Sciatic nerve (tissue), 2 donors: ENCODE measurements around the gene HADH. TPM values are rescaled to one million over a fixed set of nuclear protein-coding genes. Genes with fewer than 3 reads are reported as not detected.

Experiments
- ATAC-seq: fragments of 200-7000 bp; cut with Tn5 transposase; one replicate; pipeline ENCODE4 v1.9.1; 2020; ENCODE audit warnings: mild to moderate bottlenecking, moderate library complexity
- DNase-seq: peaks from one replicate; pipeline ENCODE4 v3.0.0-alpha.2; 2020; ENCODE audit warnings: low spot score
- intact Hi-C: fragments of 100-400 bp; cut with DNase I; formaldehyde crosslinking; loops from one replicate; pipeline ENCODE4 v1.14.2; 2022
- total RNA-seq: library from RNA; stranded (reverse); fragmentation: NEBNext Ultra II Directional; extraction: Animal tissue kit (Norgen Biotek cat#: 25700); gene quantifications from one replicate; pipeline ENCODE4 v1.2.1, GENCODE V29; 2021
- donor health status: DM: no; HTN: no; CAD: no.
- donor health status: DM: no; HTN: no; CAD: no.

Gene HADH
- total RNA-seq, 1 donor from 2014 or later, result 39.5 TPM

DNA sequence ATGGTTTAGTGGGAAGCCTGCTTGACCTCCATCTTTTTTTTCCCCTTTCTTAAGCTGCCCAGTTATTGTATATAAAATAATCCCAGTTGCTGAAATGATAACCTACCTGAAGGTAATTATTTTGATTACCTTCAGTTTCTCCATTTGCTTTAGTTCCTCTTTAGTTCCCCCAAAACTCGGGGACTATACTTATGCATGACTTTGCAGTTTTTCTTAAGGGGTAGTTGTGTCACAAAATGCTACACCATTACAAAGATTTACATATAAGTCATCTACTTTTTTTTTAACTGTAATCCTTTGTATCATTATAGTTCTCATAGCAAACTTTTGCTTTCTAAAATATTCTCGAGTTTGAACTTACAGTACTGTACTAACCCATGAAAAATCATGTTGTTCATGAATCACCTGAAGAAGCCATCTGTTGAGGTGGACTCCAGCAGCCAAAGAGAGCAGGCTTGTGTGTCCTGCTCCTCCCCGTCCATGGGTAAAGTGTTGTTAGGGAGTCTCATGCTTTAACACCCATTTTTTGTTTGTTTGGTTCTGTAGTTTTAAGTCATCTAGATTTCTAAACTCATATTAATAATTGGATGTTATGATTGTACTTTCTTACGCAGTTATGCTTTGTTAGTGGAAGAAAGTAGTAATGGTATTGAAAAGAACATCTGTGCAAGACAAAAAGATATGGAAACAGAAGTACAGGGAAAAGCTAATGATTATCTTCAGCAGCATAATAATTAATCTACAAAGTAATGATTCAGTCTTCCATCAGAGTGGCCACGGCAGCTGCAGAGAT lies 34.6 kb downstream of the HADH start:
- intact Hi-C loops, result no loop called here
- ATAC-seq (no peak), DNase-seq (no peak)

DNA sequence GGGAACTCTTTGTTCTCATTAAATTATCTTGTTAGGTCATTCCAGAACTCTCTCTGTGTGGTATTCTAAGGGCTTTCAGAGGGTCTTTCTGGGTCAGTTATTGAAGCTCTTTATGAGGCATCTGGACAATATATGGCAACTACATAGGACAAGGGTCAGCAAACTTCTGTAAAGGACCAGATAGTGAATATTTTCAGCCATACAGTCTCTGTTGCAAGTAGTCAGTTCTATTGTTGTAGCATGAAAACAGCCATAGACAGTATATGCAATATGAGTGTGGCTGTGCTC lies 35.1 kb downstream of the HADH start:
- intact Hi-C loops, result no loop called here
- no peak for DNase-seq
- no peak for ATAC-seq

DNA sequence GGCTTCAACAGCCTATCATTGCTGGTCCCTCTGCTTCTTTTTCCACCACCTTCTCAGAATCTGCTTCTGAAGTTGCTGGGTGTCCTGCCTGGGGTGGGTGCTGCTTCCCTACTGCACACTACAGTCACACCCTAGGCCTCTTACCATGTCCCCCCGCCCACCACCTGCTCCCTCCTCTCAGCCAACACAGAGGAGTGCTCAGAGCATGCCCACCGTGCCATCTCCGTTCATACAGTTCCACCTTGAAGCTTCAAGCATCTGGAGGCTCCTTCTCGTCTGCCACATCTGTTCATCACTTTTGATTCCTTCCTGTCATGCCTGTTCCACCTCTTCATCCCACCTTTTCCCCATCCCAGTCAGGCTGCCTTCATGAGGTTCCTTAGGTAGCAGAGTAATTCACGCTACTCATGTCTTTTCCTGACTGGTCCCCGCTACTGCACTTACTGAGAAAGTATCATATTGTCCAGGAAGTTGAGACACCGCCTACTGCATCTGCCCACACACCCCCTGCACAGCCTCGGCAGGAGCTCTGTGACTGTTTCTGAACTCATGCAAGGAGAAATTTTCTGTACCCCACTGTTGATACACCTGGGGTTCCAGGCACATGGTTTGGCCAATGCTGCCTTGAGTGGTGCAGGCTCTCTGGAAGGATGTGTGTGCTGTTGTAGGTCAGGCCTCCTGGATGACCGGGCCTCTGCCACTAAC lies 39.5 kb downstream of the HADH start:
- ATAC-seq, result no peak
- no peak for DNase-seq
- intact Hi-C loops, result no loop called here

DNA sequence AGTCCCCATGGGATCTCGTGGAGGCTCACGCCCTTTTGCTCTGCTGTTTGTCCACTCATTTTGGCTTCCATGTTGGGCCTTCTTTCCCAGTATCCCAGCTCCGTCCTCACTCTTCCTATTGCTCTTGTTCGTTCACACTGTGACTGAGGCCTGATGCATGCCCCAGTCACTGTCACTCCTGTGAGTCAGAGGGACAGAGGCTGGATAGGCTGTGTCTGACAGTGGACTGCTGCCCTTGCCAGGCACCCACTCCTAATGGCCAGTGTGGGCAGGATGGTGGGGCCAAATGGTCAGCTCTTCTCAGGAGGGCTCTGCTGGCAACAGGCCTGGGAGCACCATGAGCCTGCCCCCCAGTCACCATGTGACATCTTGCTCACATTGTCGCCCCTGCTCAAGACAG lies 40.0 kb downstream of the HADH start:
- DNase-seq (no peak), ATAC-seq (peak; percentile 30)
- intact Hi-C loops, result no loop called here

DNA sequence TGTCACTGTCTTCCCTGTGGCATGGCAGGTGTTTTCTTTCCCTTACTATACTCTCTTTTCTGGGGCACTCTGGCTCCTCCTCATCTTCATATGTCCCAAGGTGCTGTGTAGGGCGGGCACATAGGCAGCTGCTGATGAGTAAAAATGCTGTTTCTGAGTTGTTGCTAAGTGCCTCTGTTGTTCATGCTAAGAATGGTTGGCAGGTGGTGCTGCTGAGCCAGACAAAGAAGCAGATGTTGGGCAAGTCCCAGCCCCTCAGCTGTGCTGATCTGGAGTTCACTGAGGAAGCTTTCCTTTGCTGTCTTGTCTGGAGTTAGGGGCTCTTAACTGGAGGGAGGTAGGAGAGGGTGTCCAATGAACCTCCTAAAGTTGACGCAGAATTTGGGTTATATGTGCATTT lies 40.6 kb downstream of the HADH start:
- intact Hi-C loops, result no loop called here
- DNase-seq (no peak), ATAC-seq (peak; percentile 82)

DNA sequence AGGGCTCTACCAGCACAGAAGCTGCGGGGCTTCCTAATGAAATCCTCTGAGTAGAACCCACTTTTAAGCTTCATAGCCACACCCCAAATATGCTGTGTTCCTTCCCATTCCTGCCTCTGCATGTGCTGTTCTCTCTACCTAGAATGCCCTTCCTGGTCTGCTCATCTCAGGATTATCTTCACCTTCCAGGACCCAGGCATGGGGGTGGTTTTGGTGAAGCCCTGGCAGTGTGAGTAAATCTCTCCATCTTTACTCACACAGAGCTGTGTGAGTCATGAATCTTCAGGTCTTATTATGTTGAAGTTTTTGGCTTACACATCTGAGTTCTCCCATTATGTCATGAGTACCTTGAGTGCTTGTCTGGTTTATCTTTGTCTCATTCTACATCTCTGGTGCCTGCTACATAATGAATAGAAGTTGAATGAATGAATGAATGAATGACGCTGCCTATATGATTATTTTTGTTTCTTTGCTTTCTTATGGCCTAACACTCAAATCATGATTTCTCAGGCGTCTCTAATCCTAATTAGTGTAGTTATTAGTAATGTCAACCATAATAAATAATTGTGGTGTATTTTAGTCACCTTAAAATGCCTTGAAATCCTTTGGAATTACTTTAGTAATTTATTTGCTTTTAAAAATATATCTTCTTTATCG lies 41.9 kb downstream of the HADH start:
- DNase-seq, result no peak
- ATAC-seq, result no peak
- intact Hi-C loops, result no loop called here

DNA sequence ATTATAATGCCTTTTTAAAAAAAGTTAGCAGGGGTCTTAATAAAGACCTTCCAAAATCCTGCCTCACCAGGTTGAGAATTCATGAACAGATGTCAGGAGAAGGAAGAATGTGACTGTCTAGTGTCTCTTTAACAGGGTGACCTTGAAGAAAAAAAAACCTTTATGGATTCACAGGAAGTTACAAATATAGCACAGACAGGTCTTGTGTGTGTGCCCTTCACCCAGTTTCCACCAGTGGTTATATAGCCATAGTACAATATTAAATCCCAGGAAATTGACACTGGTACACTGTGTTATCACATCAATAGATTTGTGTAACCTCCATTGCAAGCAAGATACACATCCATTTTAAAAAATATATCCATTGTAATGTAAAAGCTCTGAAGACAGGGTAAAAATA lies 43.7 kb downstream of the HADH start:
- DNase-seq (no peak), ATAC-seq (no peak)
- intact Hi-C loops, result no loop called here

DNA sequence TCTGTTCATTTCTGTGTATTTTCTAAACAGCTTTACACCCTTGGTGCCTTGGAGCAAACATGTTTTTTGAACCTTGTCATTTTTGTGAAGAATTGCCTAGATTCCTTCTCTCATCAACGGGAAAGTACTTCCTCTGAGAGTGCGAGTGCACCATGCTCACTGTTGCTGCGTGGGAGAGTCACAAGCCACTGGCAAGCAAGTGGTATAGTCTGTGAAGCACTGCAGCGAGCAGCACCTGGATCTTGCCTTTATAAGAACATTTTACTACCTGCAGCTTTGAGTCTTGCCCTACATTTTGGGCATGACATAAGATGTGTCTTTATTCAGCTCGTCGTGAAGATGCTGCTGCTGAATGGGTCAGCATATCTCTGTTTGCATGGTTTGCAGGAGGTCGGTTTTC lies 44.9 kb downstream of the HADH start:
- intact Hi-C loops, result no loop called here
- ATAC-seq (no peak), DNase-seq (no peak)

DNA sequence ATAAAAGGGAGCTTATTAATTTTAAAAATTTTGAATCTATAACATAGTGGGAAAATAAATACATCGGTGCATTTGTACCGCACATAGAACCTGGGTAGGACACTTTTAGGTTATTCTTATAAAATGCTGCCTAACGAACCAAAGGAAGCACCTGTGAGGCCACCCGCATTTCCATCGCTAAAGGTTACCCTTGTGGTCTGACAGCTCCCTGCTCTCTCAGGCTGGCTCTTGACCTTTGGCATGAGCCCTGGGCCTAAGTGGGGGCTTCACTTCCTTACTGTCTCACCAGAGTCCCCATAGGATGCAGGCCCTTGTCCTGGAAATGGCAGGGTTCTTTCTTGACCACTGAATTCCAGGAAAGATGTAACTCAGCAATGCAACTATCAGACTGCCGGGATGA lies 46.0 kb downstream of the HADH start:
- ATAC-seq (no peak), DNase-seq (no peak)
- intact Hi-C loops, result no loop called here

DNA sequence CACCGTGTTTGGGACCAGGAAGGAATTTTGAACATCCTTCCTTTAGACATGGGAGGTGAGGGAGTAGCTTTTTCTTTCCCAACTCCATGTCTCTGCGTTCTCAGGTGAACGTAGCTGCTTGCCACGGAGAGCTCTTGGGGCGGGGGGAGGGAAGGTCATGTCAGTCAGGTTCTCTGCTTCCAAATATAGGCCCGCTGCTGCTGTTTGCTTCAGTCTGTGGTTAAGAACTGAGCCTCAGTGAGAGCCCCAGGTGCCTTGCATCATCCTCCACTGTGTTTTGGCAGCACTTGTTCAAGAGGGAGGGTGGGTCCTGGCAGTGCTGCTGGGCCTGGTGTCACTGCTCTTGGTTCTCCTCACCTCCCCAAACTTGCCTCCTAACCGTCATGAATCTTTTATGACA lies 46.5 kb downstream of the HADH start:
- ATAC-seq, result no peak
- intact Hi-C loops, result no loop called here
- no peak for DNase-seq

DNA sequence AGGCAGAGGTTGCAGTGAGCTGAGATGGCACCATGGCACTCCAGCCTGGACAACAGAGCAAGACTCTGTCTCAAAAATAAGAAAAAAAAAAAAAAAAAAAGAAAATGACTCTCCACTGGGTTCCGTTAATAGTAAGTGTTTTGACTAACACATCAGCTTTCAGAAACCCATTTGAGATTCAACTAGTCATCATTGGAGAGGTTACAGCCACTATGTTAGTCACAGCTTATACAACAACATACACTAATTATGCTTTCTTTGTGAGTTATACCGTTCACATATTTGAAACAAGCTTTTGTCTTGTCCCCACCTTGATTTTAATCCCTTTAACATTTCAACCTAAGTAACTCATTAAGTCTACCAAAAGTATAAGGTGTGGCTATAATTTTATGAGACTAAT lies 48.2 kb downstream of the HADH start:
- intact Hi-C loops, result no loop called here
- ATAC-seq (no peak), DNase-seq (no peak)

DNA sequence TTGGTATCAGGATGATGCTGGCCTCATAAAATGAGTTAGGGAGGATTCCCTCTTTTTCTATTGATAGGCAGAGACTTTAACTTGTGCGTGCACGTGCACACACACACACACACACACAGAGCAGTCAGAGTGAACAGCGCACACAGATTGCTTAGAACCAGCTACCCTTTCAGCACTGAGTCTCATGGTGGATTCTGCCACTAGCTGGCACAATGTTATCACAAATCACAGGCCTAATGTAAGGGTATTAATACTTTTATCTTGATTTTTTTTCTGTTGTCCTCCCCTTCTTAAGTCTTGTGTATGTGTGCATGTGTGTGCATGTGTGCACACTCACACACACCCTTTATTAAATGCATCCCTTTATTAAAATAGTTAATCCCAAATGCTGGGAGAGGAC lies 53.2 kb downstream of the HADH start:
- DNase-seq, result no peak
- intact Hi-C loops, result no loop called here

DNA sequence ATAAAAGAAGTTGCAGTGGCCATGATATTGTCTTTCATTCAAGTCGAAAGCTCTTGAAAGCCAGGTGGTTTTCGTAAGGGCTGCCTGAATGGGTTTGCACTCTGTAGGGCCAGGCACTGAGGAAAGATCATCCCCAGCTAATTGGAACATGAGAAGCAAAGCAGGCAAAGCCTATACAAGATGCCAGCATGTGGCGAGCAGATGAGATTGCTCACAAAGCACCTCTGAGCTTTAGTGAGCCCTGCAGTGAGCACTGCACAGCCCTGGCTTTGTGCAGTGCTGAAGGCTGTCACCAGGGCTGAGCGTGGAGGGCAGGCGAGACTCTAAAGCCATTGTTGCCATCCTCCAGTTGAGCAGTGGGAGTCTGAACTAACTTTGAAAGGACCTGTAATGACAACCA lies 53.8 kb downstream of the HADH start:
- intact Hi-C loops, result no loop called here
- no peak for ATAC-seq
- no peak for DNase-seq

More for the DNA sequence above, 53.2 kb downstream of the HADH start:
- ATAC-seq, result no peak

DNA sequence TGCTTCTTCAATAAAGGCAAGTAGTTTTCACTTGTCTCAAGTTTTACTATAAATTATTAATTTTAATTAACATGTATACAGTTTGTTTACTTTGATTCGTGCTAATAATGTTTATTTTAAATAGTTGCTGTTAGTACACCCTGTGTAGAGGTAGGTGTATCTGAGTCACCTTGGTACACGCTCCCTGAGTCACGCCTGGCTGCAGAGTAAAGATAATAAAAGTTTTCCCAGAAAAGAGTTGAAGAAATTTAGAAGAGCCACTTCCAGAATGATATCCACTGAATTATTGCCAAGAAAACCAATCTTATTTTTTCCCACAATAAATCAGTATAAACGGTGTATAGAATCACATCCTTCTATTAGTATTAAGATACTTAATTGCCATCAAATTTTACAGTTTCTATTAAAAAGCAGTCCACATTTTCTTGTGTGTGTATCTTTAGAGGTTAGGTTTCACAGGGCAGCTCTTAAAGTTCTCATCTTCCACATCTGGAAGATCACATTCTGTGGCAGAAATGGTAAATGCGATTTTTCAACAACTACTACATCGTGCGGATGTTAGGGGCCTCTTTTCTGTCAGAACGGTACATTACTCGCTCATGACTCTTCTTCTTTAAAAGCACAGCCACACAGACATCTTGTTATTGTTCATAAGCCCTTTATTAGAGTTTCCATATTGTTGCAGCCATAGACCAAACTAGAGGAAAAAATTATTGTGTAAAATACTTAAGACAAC lies 55.4 kb downstream of the HADH start:
- ATAC-seq, result no peak
- intact Hi-C loops, result no loop called here

DNA sequence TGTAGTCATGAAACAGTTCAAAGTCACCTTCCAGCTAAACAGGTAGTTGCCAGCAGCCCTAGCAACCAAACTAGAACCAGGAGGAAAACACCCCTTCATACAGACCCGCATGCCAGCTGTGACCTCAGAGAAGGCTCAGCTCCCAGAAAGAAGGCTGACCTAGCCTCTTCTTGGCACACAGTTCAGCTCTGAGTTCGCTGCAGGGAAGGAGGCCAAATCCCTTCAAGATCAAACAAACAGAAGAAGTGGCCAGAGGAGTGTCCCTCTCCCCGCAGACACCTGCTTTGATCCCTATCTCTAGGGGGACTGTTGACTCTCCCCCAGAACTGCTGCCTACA lies 56.0 kb downstream of the HADH start:
- intact Hi-C loops, result no loop called here
- ATAC-seq (peak; percentile 73), DNase-seq (no peak)

More for the DNA sequence above, 55.4 kb downstream of the HADH start:
- DNase-seq, result no peak

DNA sequence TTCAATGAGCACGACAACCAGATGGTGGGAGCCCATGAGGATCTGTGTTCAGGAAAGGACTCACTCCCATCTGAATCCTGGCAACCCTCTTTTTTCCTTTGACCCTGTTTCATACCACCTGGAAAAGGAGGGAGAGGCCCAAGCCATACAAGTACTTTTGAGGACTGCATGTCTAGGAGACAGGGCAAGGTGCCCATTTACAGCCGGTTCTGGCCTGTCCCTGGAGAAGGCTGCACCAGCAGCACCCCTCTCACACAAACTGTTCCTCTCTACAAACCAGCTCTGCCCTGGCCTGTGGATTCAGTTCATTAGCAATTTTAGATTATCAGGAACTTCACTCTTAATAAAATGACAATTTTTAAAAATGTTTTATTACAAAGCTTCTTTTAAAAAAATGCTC lies 57.5 kb downstream of the HADH start:
- intact Hi-C loops, result no loop called here
- DNase-seq, result no peak
- no peak for ATAC-seq

DNA sequence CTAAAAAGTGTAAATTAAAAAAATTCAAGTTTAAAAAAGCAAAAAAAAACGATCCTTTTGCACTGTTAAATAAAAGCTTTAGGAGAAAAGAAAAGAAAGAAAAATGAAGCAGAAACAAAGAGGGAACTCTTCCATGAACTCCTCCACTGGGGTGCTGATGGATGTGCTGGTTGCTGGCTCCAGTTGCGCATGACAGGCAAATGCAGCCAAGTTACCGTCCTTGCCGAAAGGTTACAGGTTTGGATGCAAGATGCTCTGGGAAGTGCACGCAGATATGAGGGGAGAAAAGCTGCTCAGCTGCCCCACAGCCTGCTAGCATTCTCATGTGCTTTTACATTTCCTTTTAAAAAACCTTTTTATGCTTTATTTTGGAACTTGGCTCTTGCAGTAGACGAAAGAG lies 58.5 kb downstream of the HADH start:
- DNase-seq (no peak), ATAC-seq (no peak)
- intact Hi-C loops, result no loop called here

DNA sequence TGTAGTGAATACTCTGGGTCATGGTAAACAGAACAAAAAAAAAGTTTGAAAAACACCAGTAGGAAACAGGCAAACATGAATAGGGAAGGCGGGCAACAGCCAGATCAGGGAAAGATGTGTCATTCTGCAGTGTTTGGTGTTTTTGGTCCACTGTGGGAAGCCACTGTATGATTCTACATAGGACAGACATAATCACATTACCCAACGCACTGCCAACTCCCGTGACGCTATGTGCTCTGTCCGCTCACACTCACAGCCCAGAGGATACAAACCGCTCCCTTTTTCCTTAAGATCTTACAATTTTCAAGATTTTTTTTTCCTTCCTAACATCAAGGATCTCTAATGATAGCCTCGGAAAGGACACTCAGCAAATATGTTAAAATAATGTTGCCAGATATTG lies 59.3 kb downstream of the HADH start:
- ATAC-seq (no peak), DNase-seq (no peak)

DNA sequence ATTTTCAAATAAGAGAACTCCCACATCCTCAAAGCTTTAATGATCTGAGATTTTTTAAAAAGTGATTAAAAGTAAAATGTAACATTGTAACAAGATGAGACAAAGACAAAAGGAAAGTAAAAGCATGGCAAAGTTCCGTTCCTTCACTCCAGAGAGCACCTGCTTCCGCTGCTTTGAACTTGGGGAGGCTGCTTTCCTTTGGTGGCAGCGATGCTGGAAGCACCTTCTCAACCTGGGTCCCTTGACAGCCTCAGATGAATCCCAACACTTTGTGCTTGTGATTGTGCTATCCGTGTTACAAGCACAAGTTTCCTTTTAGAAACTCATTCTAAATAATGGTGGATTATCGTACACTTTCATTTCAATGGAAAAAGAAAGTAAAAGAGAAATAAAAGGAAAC lies 59.7 kb downstream of the HADH start:
- DNase-seq (no peak), ATAC-seq (no peak)
- intact Hi-C loops, result no loop called here

More for the DNA sequence above, 59.3 kb downstream of the HADH start:
- intact Hi-C loops, result no loop called here
